ENCODE data around the gene ACTR3C.

Gene ACTR3C

GRCh38 chr7:150322833-150323681 is at the start of gene ACTR3C, which contains the start of gene LRRC61:
Gene ACTR3C (minus strand): TSS chr7:150323545. CDS start chr7:150295296, 28,249 bp downstream.
Gene LRRC61 (plus strand): TSS chr7:150323355. CDS start chr7:150336862, 13,507 bp downstream.
- peak; percentile 79 for DNase-seq

- DNase-seq: no peak
These were observed 49.1 kb upstream of the ACTR3C start for GRCh38 chr7:150372271-150373048.

- DNase-seq: no peak
These were observed 48.6 kb upstream of the ACTR3C start for GRCh38 chr7:150371996-150372270.

- DNase-seq: no peak
These were observed 48.0 kb upstream of the ACTR3C start for GRCh38 chr7:150371131-150371995.

GRCh38 chr7:150370612-150371071 is 47.3 kb upstream of the ACTR3C start:
- DNase-seq: no peak

- no peak for DNase-seq
These were observed 46.6 kb upstream of the ACTR3C start for GRCh38 chr7:150369748-150370501.

GRCh38 chr7:150368884-150369747 is 45.8 kb upstream of the ACTR3C start:
- peak; percentile 63 for DNase-seq

- peak; percentile 89 for DNase-seq
These were observed 44.9 kb upstream of the ACTR3C start, which contains the start of gene REPIN1 for GRCh38 chr7:150368096-150368883. Gene REPIN1 (plus strand): TSS chr7:150368822. CDS start chr7:150369712, 890 bp downstream.

GRCh38 chr7:150367677-150368095 is 44.3 kb upstream of the ACTR3C start:
- DNase-seq: no peak

GRCh38 chr7:150365673-150366398 is 42.5 kb upstream of the ACTR3C start:
- DNase-seq: no peak

- no peak for DNase-seq
These were observed 41.8 kb upstream of the ACTR3C start for GRCh38 chr7:150365194-150365593.

- no peak for DNase-seq
These were observed 40.5 kb upstream of the ACTR3C start for GRCh38 chr7:150363872-150364271.

GRCh38 chr7:150363370-150363769 is 40.0 kb upstream of the ACTR3C start:
- no peak for DNase-seq

- DNase-seq: no peak
These were observed 38.7 kb upstream of the ACTR3C start for GRCh38 chr7:150361807-150362621.

- DNase-seq: no peak
These were observed 38.1 kb upstream of the ACTR3C start for GRCh38 chr7:150361402-150361801.

GRCh38 chr7:150360363-150361058 is 37.2 kb upstream of the ACTR3C start:
- no peak for DNase-seq

GRCh38 chr7:150359622-150360362 is 36.4 kb upstream of the ACTR3C start:
- no peak for DNase-seq

Measured in stimulated activated CD4-positive, alpha-beta T cell treated with anti-CD3 and anti-CD28 coated beads, Interleukin-15, amount 100 ng/mL, for 24 hours (primary cell).